GM20431 (cell line): ENCODE data around the gene ABHD2.
"Not testable (repeated sequence)": the region's sequence is repeated elsewhere in the genome, so short reads cannot be mapped to it uniquely, and the experiment has no call there.

Experiments
- in situ Hi-C: fragments of 300-500 bp; cut with MseI, MboI; formaldehyde crosslinking; loops from one replicate; pipeline ENCODE4 v1.15.0; 2020; ENCODE audit warnings: low sequenced_read_pairs; ENCODE audit not compliant: unreplicated experiment

Gene ABHD2

GRCh38 chr15:89135387-89136077 is 47.3 kb downstream of the ABHD2 start:
- in situ Hi-C loops = not testable (repeated sequence)

- in situ Hi-C loops = no loop called here
These were observed 48.0 kb downstream of the ABHD2 start for GRCh38 chr15:89136078-89136806.

- in situ Hi-C loops = no loop called here
These were observed 48.8 kb downstream of the ABHD2 start for GRCh38 chr15:89136818-89137772.

- in situ Hi-C loops = no loop called here
These were observed 49.7 kb downstream of the ABHD2 start for GRCh38 chr15:89137926-89138325.

- in situ Hi-C loops = no loop called here
These were observed 50.9 kb downstream of the ABHD2 start for GRCh38 chr15:89138999-89139612.

GRCh38 chr15:89139613-89140499 is 51.6 kb downstream of the ABHD2 start:
- in situ Hi-C loops = no loop called here

GRCh38 chr15:89140595-89140994 is 52.3 kb downstream of the ABHD2 start:
- in situ Hi-C loops = no loop called here

GRCh38 chr15:89141159-89141558 is 52.9 kb downstream of the ABHD2 start:
- in situ Hi-C loops = not testable (repeated sequence)

GRCh38 chr15:89141885-89142284 is 53.6 kb downstream of the ABHD2 start:
- in situ Hi-C loops = no loop called here

GRCh38 chr15:89142423-89142822 is 54.2 kb downstream of the ABHD2 start:
- in situ Hi-C loops = no loop called here

- in situ Hi-C loops = no loop called here
These were observed 55.4 kb downstream of the ABHD2 start for GRCh38 chr15:89143503-89144162.

GRCh38 chr15:89144491-89144890 is 56.2 kb downstream of the ABHD2 start:
- in situ Hi-C loops = no loop called here

- in situ Hi-C loops = no loop called here
These were observed 58.1 kb downstream of the ABHD2 start for GRCh38 chr15:89146366-89146765.

- in situ Hi-C loops = no loop called here
These were observed 59.9 kb downstream of the ABHD2 start for GRCh38 chr15:89148126-89148525.

- in situ Hi-C loops = no loop called here
These were observed 61.3 kb downstream of the ABHD2 start for GRCh38 chr15:89149501-89150101.

- in situ Hi-C loops = no loop called here
These were observed 62.0 kb downstream of the ABHD2 start for GRCh38 chr15:89150287-89150686.

GRCh38 chr15:89150762-89151664 is 62.8 kb downstream of the ABHD2 start:
- in situ Hi-C loops = no loop called here
